Thoracic aorta (tissue), 2 donors: ENCODE measurements around the gene TMEM256. TPM values are rescaled to one million over a fixed set of nuclear protein-coding genes. Genes with fewer than 3 reads are reported as not detected.

ENCODE experiments used
- ATAC-seq: fragments of 150-250 bp; one replicate; pipeline ENCODE4 v1.8.0; 2017; ENCODE audit warnings: low read depth; ENCODE audit not compliant: insufficient number of reproducible peaks, low FRiP score
- DNase-seq: peaks from one replicate; pipeline ENCODE4 v3.0.0-alpha.2; 2020; ENCODE audit warnings: low spot score
- H3K27ac ChIP-seq, 2 donors: fragments of 200-600 bp; sonication (generic); 1 replicate in 1 of 2; 2 replicates in 1 of 2; pipeline ENCODE4 v1.5.1; 2016; ENCODE audit warnings: mild to moderate bottlenecking in 2 of 2, moderate library complexity in 2 of 2
- H3K27me3 ChIP-seq: fragments of 200-600 bp; sonication (generic); replicated peaks from 2 replicates; pipeline ENCODE4 v1.6.0; 2016; ENCODE audit warnings: mild to moderate bottlenecking; ENCODE audit not compliant: insufficient read depth
- H3K36me3 ChIP-seq: fragments of 200-600 bp; sonication (generic); one replicate; pipeline ENCODE4 v1.5.1; 2016
- H3K4me1 ChIP-seq, 2 donors: fragments of 200-600 bp; sonication (generic); 1 replicate in 1 of 2; 2 replicates in 1 of 2; pipeline versions ENCODE4 v1.5.1 to v1.6.0; 2016; ENCODE audit warnings: low read depth in 2 of 2, mild to moderate bottlenecking in 1 of 2; ENCODE audit not compliant: control insufficient read depth in 1 of 2
- H3K4me3 ChIP-seq: fragments of 200-600 bp; sonication (generic); 2 replicates; pipeline ENCODE4 v1.5.1; 2016; ENCODE audit warnings: mild to moderate bottlenecking
- H3K9me3 ChIP-seq: fragments of 200-600 bp; sonication (generic); 2 replicates; pipeline ENCODE4 v1.5.1; 2016
- CTCF ChIP-seq: fragments of 200-600 bp; sonication (generic); IDR thresholded peaks from one replicate; pipeline ENCODE4 v1.5.1; 2019; ENCODE audit warnings: antibody characterized with exemption
- total RNA-seq, 2 donors: library from RNA; depleted of rRNA; stranded (reverse); fragments of >200 nt; gene quantifications; one replicate each; pipeline versions ENCODE4 v1.1.0 to v1.2.3, GENCODE V29; 2016

Gene TMEM256
- total RNA-seq, 2 donors from 2014 or later = 27.9 to 88.9 TPM

- peak; percentile 42 for ATAC-seq
- Histone ChIP-seq H3K36me3 (no peaks in the 10 kb centered on the region), H3K27me3 (no peaks in the 10 kb centered on the region), H3K27ac (peak overlapping the region; percentile 90 to 93), H3K4me1 (peaks cover 18% of the 10 kb centered on the region in 2 donors), H3K9me3 (no peaks in the 10 kb centered on the region), H3K4me3 (peak overlapping the region; percentile 90)
- no peak for DNase-seq
- no peak for TF ChIP-seq CTCF
Observed at GRCh38 chr17:7404737-7405349, 946 bp upstream of the TMEM256 start.

GRCh38 chr17:7403727-7403976 is 245 bp downstream of the TMEM256 start:
- TF ChIP-seq CTCF = no peak
- Histone ChIP-seq H3K36me3 (no peaks in the 10 kb centered on the region), H3K4me1 (peaks cover 18% of the 10 kb centered on the region in 2 donors), H3K27me3 (no peaks in the 10 kb centered on the region), H3K4me3 (peak overlapping the region; percentile 90), H3K9me3 (no peaks in the 10 kb centered on the region), H3K27ac (peak overlapping the region; percentile 78 to 93)
- DNase-seq = peak; percentile 26
- ATAC-seq = peak; percentile 17

- no peak for TF ChIP-seq CTCF
Observed at GRCh38 chr17:7403043-7403726, 712 bp downstream of the TMEM256 start.

GRCh38 chr17:7398612-7399011 is 5.3 kb downstream of the TMEM256 start:
- Histone ChIP-seq H3K27ac (no peak overlapping the region), H3K4me3 (no peak overlapping the region), H3K27me3 (no peaks in the 10 kb centered on the region), H3K4me1 (peaks cover 12% of the 10 kb centered on the region in 2 donors), H3K9me3 (no peaks in the 10 kb centered on the region), H3K36me3 (no peaks in the 10 kb centered on the region)
- TF ChIP-seq CTCF = no peak
- DNase-seq (no peak), ATAC-seq (no peak)

More at GRCh38 chr17:7403043-7403726, 712 bp downstream of the TMEM256 start:
- H3K4me1 ChIP-seq = peaks cover 18% of the 10 kb centered on the region in 2 donors
- ATAC-seq (no peak), DNase-seq (no peak)
- H3K4me3 ChIP-seq = peak overlapping the region; percentile 90
- no peaks in the 10 kb centered on the region for H3K36me3 ChIP-seq
- no peaks in the 10 kb centered on the region for H3K27me3 ChIP-seq
- no peaks in the 10 kb centered on the region for H3K9me3 ChIP-seq
- H3K27ac ChIP-seq = peak overlapping the region; percentile 78 to 93

GRCh38 chr17:7396147-7396546 is 7.8 kb downstream of the TMEM256 start:
- ATAC-seq = no peak

More at GRCh38 chr17:7396147-7396546, 7.8 kb downstream of the TMEM256 start:
- TF ChIP-seq CTCF = no peak
- Histone ChIP-seq H3K36me3 (peaks cover 5% of the 10 kb centered on the region), H3K27ac (no peak overlapping the region), H3K27me3 (no peaks in the 10 kb centered on the region), H3K4me3 (no peak overlapping the region), H3K9me3 (no peaks in the 10 kb centered on the region), H3K4me1 (peaks cover 6 to 10% of the 10 kb centered on the region in 2 donors)
- no peak for DNase-seq
